Psoas muscle (tissue), 8 donors: Measurements from ENCODE around the gene CMTM2. TPM values are rescaled to one million over a fixed set of nuclear protein-coding genes. Genes with fewer than 3 reads are reported as not detected.

Experiments
- ATAC-seq, 4 donors: fragments of 200-7000 bp; cut with Tn5 transposase; one replicate each; pipeline ENCODE4 v1.9.1; 2020; ENCODE audit warnings: moderate library complexity in 3 of 4, mild to moderate bottlenecking in 2 of 4
- DNase-seq, 2 donors: peaks; one replicate each; pipeline ENCODE4 v3.0.0-alpha.2; 2020
- H3K27ac ChIP-seq: fragments of 200-600 bp; one replicate; pipeline ENCODE4 v1.8.0; 2022
- H3K27me3 ChIP-seq, 3 donors: fragments of 200-600 bp in 1 of 3; one replicate each; pipeline versions ENCODE4 v1.6.1 to v1.8.0; 2013 to 2022; ENCODE audit warnings: low read length in 2 of 3, mild to moderate bottlenecking in 2 of 3, moderate library complexity in 1 of 3; ENCODE audit not compliant: insufficient read depth in 3 of 3
- H3K36me3 ChIP-seq, 2 donors: fragments of 200-600 bp in 1 of 2; one replicate each; pipeline versions ENCODE4 v1.6.1 to v1.8.0; 2013 to 2022; ENCODE audit warnings: low read depth in 1 of 2, mild to moderate bottlenecking in 1 of 2, moderate library complexity in 1 of 2; ENCODE audit not compliant: insufficient read depth in 1 of 2
- H3K4me1 ChIP-seq: fragments of 200-600 bp; one replicate; pipeline ENCODE4 v1.8.0; 2022
- H3K4me3 ChIP-seq: fragments of 200-600 bp; one replicate; pipeline ENCODE4 v1.8.0; 2022; ENCODE audit warnings: mild to moderate bottlenecking
- H3K9me3 ChIP-seq: fragments of 200-600 bp; one replicate; pipeline ENCODE4 v1.8.0; 2022
- CTCF ChIP-seq: fragments of 200-600 bp; IDR thresholded peaks from one replicate; pipeline ENCODE4 v1.8.0; 2022; ENCODE audit warnings: antibody characterized with exemption
- WGBS, 3 donors: extraction: QIAGEN DNeasy Blood & Tissue Kit; methylation state at CpG; one replicate each; pipeline versions ENCODE4 v1.1.6 to v1.1.7; 2013; 5-methylcytosine and 5-hydroxymethylcytosine counted together
- intact Hi-C, 2 donors: fragments of 100-400 bp; cut with DNase I; formaldehyde crosslinking; loops; one replicate each; pipeline versions ENCODE4 v1.11.0 to v1.14.2; 2022
- long read RNA-seq, 2 donors: library from polyadenylated mRNA; unstranded; transcript quantifications; one replicate each; pipeline ENCODE4 v2.0.0, GENCODE V29; 2021
- polyA plus RNA-seq, 3 donors: library from polyadenylated mRNA; stranded (reverse); fragments of 200-250 nt; gene quantifications; one replicate each; pipeline ENCODE4 v1.2.3, GENCODE V29; 2013
- total RNA-seq, 4 donors: library from RNA; stranded (reverse); fragmentation: NEBNext Ultra II Directional in 2 of 4; extraction: Animal tissue kit (Norgen Biotek cat#: 25700) in 2 of 4; gene quantifications; one replicate each; pipeline versions ENCODE4 v1.2.1 to v1.2.4, GENCODE V29; 2021 to 2023
- donor health status: healthy with polysubstance abuse.
- donor health status: DM: no; HTN: no; CAD: no; lungs with moderate emphysema.
- donor health status: Bipolar disorder and iron deficiency.
- donor health status: healthy.
- donor health status: DM: yes; HTN: yes; CAD: no.
- donor health status: DM: no; HTN: no; CAD: no.
- donor health status: DM: no; HTN: no; CAD: no.
- donor health status: DM: yes; HTN: yes; CAD: no.

Gene CMTM2
- not detected for total RNA-seq
- under 1 TPM in 1 of 3 donors, not detected in 2; 0.17 TPM for polyA plus RNA-seq
- long read RNA-seq, donor 1, result 0 reads
- long read RNA-seq, donor 2, result 0 reads

GRCh38 chr16:66578651-66579531 lies at the start of gene CMTM2:
CMTM2 (plus strand) TSS chr16:66579463; CDS start chr16:66579608, 145 bp downstream.
- 8 to 14% (median 14%) methylated on average over 60 to 77 of the region's 77 CpGs for WGBS, 3 donors
- intact Hi-C loops, result no loop called here
- peak within 1 kb of the TSS; percentile 51 for H3K4me3 ChIP-seq
- no peak within 1 kb of the TSS for H3K27ac ChIP-seq
- DNase-seq (peak in 1 of 2 donors; percentile 62), ATAC-seq (peak in 3 of 4 donors; percentile 18 to 20 (median 19))
- TF ChIP-seq CTCF, result no peak
- no peaks in the 10 kb centered on the region for H3K9me3 ChIP-seq
- no peaks in the 10 kb centered on the region for H3K36me3 ChIP-seq
- peaks cover 32% of the 10 kb centered on the region for H3K4me1 ChIP-seq
- peaks cover 1 to 44% (median 3%) of the 10 kb centered on the region in 3 donors for H3K27me3 ChIP-seq

GRCh38 chr16:66529475-66529874 lies 49.8 kb upstream of the CMTM2 start:
- Histone ChIP-seq H3K9me3 (no peaks in the 10 kb centered on the region), H3K4me1 (peaks cover 3% of the 10 kb centered on the region), H3K27ac (no peak overlapping the region), H3K4me3 (no peak overlapping the region), H3K36me3 (peaks cover 0 to 88% of the 10 kb centered on the region in 2 donors), H3K27me3 (no peaks in the 10 kb centered on the region)
- ATAC-seq (no peak), DNase-seq (no peak)
- WGBS, 3 donors, result 85 to 88% (median 85%) methylated on average over 6 of the region's 6 CpGs
- no peak for TF ChIP-seq CTCF
- intact Hi-C loops, result no loop called here

GRCh38 chr16:66534376-66534799 lies 44.9 kb upstream of the CMTM2 start:
- 54 to 90% (median 83%) methylated on average over 1 of the region's 1 CpG for WGBS, 3 donors

GRCh38 chr16:66536525-66536924 lies 42.7 kb upstream of the CMTM2 start:
- WGBS, 3 donors, result 84 to 89% (median 89%) methylated on average over 4 of the region's 4 CpGs
- H3K36me3 ChIP-seq, result peaks cover 2 to 73% of the 10 kb centered on the region in 2 donors
- ATAC-seq, result no peak

More at GRCh38 chr16:66534376-66534799, 44.9 kb upstream of the CMTM2 start:
- no peak for TF ChIP-seq CTCF
- Histone ChIP-seq H3K27ac (no peak overlapping the region), H3K36me3 (peaks cover 0 to 80% of the 10 kb centered on the region in 2 donors), H3K4me3 (no peak overlapping the region), H3K4me1 (no peaks in the 10 kb centered on the region), H3K9me3 (no peaks in the 10 kb centered on the region), H3K27me3 (no peaks in the 10 kb centered on the region)
- DNase-seq (no peak), ATAC-seq (peak; percentile 45 to 81 (median 60))
- intact Hi-C loops, result no loop called here

More at GRCh38 chr16:66536525-66536924, 42.7 kb upstream of the CMTM2 start:
- TF ChIP-seq CTCF, result no peak
- DNase-seq, result no peak
- no peak overlapping the region for H3K4me3 ChIP-seq
- H3K4me1 ChIP-seq, result no peaks in the 10 kb centered on the region
- H3K27me3 ChIP-seq, result no peaks in the 10 kb centered on the region
- intact Hi-C loops, result no loop called here
- H3K27ac ChIP-seq, result no peak overlapping the region
- no peaks in the 10 kb centered on the region for H3K9me3 ChIP-seq
